Inflammatory macrophage treated with lipopolysaccharide for 1 hour (primary cell): ENCODE data around the gene OLA1.
A peak's percentile ranks its signal among the peaks of the same experiment; 100 is the strongest.

Source experiments
- DNase-seq, 2 donors: peaks; one replicate each; pipeline ENCODE4 v3.0.0-alpha.2; 2020 to 2022

The OLA1 gene

DNA sequence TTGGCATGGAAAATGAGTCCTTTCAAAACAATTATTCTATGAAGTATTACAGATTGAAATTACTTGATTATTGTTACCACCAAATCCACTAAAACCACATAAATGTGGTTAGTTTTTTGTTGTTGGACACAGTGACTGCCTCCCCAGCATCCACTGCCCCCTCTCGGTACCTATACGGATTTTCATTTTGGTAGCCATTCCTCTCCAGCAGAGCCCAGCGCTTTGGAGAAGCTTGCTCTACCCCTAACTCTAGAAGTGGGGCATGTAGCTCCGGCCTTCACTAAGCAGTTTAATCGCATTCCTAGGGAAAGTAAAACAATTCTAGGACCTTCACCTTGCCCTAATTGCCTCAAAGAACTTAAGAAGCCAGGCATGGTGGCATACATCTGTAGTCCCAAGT lies 24.2 kb downstream of the OLA1 start:
- DNase-seq, result no peak

DNA sequence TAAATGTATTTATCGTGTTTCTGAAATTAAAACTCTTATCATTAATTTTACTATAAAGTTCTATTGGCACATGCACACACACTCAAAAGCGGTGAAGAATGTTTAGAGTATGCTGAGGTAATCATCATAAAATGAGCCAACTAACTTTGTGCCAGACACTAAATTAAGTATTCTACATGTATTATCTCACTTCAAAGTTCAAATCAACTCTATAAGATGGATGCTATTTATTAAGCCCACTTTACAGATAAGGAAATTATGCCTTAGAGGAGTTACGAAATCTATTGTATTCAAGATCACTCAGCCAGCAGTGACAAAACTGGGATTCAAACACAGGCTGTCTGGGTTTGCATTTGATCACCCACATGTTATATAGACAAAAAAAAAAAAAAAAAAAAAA lies 24.9 kb downstream of the OLA1 start:
- DNase-seq, result no peak

DNA sequence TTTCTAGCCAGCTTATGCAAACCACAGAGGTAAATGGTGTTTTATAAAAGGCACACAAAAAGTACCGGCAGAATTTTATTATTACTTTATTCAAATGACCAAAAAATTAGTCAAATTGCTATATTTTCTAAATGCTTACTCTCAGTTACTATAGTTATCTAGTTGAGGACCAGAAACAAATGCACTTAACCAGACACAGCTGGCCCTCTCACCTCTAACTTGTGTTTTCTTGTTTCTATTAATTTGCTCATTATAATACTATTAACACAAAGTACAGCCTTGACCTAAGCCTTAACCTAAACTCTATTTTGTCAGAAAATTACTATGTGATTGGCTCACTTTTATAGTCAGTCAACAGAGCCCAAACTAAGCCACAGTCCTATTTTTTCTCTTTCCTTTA lies 26.2 kb downstream of the OLA1 start:
- no peak for DNase-seq

DNA sequence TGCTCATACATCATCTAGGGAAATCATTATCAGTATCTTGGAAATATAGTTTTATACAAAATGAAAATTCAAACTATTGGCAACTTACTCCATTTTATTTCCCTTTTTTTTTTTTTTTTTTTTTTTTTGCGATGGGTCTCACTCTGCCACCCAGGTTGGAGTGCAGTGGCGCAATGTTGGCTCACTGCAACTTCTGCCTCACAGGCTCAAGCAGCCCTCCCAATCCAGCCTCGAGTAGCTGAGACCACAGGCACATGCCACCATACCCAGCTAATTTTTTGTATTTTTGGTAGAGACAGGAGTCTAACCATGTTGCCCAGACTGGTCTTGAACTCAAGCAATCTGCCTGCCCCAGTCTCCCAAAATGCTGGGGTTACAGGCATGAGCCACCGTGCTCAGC lies 29.0 kb downstream of the OLA1 start:
- DNase-seq, result no peak

DNA sequence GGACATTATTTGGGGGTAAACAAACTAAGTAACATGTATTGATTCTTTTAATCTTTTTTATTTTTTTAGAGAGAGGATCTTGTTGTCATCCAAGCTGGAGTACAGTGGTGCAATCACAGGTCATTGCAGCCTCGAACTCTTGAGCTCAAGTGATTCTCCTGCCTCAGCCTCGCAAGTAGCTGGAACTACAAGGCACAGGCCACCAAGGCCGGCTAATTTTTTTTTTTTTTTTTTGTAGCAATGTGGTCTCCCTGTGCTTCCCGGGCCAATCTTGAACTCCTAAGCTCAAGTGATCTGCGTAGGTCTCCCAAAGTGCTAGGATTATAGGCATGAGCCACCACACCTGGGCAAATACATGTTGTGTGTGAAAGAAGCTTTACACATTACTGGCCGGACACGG lies 29.6 kb downstream of the OLA1 start:
- DNase-seq, result no peak

DNA sequence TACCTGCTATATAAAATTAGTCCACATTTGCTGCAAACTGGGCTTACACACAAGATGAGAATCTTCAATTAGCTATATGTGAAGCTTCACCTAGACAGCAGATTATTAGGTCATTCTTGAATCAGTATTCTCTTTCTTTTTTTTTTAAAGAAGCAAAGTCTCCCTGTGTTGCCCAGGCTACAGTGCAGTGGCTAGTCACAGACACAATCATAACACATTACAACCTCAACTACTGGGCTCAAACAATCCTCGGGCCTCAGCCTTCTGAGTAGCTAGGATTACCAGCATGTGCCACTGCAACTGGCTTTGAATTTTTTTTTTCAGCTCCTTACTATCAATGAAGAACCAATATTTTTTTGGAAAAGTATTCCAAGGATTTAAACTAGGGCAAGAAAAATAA lies 30.5 kb downstream of the OLA1 start:
- DNase-seq, result no peak

DNA sequence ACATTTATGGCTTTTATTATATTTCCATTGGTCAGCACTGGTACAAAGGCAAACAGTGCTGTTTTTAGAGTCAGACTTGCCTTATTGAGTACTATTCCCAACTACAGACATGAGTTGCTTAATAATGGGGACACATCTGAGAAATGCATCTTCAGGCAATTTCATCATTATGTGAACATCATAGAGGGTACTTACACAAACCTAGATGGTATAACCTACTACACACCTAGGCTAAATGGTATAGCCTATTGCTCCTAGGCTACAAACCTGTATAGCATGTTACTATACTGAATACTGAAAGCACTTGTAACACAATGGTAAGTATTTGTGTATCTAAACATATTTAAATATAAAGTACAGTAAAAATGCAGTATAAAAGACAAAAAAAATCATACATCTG lies 36.4 kb downstream of the OLA1 start:
- no peak for DNase-seq

DNA sequence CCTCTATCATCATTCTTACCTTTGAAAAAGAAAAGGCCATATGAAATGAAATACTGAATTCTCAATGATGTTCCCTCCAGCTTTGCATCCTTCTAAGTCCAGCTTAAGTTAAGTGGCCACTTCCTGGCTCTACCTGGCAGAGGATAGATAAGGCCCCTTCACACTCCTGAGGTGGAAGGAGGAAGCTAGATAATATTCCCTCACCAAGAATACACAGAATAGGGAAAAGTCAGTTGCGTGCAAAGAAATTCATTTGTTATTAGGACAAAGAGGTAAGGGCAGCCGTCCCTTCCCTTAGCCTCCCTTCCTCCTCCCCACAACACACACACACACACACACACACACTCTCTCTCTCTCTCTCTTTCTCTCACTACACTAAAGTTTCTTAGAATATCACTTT lies 37.5 kb downstream of the OLA1 start:
- no peak for DNase-seq

DNA sequence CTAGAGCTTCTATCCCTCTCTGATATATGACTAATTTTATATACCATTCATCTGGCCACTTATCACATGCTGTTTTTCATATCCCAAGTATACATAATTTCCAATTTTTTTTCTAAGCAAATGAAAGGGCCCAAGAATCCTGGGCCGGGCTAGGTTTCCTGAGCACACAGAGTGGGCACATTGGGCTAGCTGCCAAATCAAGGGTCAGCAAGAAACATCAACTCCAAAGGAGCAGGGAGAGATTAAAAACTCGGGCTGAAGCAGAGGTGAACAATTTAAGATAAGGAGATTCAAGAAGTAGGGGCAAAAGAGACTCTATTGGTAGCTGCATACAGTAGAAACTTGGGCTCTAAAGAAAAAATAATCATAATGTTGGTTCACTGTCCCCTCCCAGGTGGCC lies 39.0 kb downstream of the OLA1 start:
- no peak for DNase-seq

DNA sequence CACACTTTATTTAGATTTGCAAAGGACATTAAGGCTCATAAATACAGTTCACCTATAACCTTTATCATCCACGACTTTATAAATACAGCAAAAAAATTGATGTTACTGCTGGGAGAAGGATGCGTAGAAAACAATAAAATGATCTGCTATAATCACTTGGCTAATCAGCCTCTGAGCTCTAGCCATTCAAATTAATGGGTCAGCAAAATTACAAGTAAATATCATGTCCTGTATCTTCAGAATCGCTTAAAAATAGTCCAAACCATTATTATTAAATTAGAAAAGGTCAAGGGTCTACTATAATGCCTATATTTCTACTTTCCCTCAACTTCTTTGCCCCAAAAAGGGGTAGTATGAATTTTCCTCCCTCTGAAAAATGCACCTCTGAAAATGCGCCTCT lies 40.3 kb downstream of the OLA1 start:
- no peak for DNase-seq

DNA sequence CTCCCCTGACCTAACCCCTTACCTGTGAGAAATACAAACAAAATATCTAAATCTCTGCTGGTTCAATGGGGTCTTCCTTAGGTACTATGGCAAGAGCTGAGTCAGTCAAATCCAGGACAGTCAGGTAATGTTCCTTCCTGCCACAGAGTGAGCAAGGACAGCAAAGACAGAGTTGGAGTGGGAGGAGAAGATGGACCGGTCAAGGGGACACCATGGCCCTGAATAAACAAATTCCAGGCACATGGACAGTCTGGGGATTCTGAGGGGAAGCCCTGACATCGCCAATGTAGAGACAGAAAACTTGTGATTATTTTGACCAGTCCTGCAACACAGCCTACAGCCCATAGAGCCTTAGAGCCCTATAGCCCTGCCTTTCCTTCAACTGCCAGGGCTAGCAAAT lies 42.8 kb downstream of the OLA1 start:
- DNase-seq, result peak in 1 of 2 donors; percentile 1

DNA sequence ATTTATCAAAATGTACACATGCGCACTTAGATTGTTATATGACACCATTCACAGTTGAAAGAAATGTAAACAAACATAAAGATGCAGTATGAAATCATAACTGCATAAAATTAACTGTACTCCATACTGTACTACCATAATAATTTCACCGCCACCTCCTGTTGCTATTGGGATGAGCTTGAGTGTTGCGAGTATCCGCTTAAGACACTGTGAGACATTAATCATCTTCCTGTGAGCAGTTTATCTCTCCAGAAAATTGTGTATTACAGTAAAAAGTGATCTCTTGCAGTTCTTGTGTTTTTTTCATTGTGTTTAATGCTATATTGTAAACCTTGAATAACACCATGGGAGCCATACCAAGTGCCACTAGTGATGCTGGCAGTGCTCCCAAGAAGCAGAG lies 46.1 kb downstream of the OLA1 start:
- DNase-seq, result no peak

DNA sequence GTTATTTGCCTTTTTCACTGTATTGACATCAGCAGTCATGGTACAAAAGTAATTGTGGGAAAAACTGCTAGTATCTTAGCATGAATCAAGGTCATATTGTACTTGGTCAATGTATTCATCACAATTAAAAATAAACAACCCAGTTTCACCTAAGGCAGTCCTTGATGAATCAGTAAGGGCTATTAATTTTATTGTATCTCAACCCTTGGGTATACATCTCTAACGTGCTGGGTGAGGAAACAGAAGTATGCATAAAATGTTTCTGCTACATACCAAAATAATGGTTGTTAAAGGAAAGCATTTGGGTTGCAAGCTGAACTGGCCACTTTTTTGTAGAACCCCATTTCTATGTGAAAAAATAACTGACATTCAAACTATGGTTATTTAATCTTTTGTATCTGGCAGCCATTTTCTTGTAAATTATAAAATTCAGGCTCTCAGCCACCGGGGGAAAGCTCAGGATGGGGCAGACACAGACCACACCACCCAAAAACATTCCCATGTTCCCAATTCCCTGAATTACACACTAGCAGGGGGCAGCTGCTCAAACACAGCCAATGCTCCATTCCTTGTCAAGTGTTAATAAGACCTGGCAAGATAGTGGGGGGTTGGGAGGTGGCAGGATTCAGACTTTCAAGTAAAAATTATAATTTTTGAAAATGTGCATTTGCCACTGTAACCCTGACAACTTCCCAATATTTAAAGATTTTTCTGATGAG lies 49.3 kb downstream of the OLA1 start:
- DNase-seq, result no peak

DNA sequence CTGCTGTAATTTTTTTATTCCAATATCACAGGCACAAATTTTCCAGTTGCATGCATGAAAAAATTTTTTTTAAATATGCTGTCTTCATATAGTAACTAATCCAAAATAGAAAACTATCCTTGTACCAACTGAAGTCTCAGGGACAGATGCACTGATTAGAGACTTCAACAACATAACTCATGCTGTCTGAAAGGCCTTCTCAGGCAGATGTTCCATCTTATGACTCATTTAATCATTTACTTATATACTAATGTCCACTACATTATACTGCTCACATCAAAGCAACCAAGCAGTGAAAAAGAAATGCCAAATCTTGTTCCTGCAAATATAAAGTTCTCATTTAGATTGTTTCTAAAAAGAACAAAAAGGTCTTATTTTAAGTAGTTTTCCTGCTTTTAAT lies 53.1 kb downstream of the OLA1 start:
- no peak for DNase-seq

DNA sequence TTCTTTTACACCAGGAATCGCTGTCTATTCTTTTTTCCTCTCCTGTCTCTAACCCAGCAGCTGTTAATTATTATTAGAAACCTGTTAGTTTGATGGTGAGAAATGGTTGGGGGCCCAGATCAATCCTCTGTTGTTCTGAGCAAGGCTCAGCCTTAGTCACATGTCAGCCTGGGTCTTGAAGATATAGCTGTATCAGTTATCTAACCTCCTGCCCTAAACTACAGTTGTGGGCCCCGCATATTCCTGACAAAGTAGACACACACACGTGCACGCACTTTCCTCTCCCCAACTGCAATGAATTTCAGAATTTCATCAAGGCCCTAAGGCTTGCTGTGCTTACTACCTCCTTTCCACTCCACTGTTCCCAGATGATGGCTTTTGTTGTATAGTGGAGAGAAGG lies 54.6 kb downstream of the OLA1 start:
- no peak for DNase-seq

DNA sequence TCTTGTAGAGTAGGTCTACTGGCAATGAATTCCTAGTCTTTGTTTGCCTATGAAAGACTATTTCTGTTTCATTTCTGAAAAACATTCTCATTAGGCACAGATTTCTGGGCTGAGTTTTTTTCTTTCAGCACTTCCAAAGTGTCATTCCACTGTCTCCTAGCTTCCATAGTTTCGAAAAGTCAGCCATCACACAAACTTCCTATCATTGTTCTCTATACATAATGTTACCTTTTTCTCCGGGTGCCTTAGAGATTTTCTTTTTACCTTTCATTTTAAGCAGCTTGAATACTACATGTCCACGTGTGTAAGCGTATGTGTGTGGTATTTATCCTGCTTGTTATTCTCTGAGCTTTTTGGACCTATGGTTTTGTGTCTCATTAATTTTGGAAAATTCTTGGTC lies 55.7 kb downstream of the OLA1 start:
- no peak for DNase-seq

DNA sequence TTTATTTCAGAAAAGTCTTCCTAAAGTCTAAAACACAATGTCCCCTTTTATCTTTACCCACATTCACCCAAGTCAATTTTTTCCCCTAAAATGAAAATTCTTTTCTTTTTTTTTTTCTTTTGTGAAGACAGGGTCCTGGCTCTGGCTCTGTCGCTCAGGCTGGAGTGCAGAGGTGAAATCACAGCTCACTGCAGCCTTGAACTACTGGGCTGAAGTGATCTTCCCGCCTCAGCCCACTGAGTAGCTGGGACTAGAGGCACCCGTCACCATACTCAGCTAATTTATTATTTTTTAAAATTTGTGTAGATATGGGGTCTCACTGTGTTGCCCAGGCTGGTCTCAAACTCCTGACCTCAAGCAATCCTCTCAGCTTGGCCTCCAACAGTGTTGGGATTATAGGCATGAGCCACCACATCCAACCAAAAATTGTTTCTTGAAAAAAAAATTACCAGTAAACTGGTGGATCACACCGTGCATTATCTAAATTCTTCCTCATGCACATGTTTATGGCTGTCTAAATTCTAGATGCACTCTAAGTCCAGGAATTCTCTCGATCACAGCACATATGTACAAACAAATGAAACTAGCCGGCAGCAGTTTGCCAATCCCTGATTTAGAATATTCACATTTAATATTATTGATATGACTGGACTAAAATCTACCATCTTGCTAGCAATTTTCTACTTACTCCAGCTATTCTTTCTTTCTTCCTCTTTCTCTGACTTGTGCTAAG lies 56.8 kb downstream of the OLA1 start:
- DNase-seq, result no peak

DNA sequence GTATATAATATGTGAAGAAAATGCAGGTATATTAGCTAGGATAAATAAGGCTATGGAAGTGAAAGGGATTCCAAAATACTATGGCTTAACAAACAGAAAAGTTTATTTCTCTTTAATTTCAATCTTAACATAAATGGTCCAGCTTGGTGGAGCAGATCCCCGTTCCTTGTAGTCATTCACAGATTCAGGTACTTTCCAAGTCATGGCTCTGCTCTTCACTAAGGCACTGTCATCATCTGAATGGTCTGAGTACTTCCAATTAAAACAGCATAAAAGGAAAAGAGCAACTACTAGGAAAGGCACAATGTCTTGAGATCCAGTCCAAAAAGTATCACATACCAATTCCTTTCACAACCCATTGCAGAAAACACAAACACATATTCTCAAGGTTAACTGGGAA lies 63.4 kb downstream of the OLA1 start:
- no peak for DNase-seq

DNA sequence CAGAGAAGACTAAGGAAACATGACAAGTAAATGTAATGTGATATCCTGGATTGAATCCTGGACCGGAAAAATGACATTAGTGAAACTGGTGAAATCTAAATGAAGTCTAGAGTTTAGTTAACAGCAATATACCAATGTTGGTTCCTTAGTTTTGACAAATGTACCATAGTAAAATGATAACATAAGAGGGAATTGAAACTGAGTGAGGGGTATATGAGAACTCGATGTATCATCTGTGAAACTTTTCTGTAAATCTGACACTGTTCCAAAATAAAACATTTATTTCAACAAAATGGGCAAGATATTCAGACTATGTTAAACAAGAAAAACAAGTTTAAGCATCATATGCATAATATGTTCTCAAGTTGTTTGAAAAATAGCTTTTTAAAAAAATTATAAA lies 63.8 kb downstream of the OLA1 start:
- no peak for DNase-seq

DNA sequence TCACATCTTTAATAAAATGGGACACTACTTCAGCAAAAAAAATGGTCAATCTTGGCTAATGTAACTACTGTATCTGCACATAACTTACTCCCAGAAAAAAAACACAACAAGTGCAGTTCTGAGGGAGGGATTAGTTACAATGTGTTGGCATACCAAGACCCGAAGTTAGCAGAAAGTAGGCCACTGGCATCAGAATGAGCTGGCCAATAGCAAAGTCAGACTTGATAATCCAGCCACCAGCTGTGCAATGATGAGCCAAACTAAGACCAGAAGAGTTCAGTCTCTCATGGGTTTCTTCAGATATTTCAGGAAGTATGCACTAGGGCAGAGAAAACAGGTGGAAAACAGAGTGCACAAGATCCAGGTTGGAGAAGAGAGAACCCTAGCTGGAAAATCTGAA lies 65.3 kb downstream of the OLA1 start:
- DNase-seq, result no peak

DNA sequence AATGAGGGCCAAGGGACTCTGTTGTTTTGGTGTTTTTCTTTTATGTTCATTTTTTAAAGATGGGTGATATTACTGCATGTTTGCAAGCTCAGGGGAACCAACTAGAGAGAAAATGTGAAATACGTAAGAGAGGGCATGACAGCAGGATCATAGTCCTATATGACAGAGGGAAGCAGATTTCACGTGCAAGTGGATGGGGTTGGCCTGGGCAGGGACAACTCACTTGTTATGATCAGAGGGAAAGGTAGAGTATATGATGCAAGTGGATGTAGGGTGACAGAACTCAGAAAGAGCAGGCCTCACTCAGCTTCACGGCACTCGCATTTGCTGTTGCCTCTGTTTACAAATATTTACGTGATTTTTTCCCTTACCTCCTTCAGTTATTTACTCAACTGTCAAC lies 67.0 kb downstream of the OLA1 start:
- DNase-seq, result no peak

DNA sequence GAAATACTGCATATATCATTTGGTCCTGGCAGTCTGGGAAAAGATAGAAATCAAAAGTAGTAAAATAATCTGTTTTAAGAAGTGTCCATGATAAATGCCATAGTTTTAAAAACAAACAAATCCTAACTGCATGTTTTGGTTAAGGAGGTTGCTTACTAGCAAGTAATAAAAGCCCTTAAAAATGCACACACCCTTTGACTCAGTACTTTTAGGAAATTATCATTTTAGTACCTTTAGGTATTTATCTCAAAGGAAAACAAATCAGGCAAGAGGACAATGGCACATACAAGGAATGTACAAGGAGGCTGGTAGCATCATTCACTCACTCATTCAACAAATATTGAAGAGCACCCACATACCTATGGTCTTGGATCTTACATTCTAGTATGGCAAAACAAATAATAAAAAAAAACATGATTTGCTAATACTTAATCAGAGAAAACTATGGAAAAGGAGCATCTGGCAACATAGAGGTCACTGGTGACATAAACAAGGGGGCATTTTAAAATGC lies 67.6 kb downstream of the OLA1 start:
- DNase-seq, result no peak

DNA sequence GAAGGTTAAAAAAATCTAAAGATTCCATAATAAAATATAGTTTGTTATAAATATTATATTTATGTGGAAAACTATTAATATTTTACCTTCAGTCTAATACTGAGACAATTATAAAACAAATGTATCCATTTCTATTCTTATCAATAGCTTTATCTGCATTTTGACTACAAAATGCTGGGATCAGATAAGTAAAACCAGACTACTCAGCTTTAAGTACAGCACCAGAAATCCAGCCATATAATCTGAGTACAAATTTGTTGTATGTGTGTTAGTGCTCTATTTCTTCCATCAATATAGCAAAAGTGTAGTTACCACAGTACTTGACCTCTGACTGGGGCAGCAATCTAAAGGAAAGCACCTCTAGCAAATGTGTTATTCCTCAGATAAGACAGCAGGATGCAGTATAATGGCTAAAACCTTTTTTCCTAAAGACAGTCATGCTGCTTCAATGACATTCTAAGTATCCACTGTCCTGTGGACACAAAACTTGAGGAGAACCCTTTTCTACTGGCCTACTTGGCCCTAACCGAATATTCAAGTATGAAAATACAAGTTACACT lies 68.1 kb downstream of the OLA1 start:
- DNase-seq, result no peak

DNA sequence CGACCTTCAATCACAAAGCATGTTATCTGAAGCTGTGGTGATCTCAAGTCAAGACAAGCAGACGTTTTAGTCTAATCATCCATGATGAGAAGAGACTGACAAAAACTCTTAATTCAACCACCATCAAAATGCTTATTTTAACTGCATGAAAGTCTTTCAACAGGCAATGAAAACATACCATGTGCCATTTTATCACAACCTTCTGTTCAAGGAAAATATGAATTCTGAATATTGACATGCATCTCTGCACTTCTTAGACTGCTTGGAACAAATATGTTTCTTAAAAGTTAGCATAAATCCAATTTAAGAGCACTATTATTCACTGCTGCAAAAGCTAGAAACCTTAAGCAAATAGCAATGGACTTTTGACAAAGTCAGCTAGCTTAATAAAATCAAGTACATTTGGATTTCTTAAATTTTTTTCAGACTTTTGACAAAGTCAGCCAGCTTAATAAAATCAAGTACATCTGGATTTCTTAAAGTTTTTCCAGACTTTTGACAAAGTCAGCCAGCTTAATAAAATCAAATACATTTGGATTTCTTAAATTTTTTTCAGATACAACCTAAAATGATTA lies 70.9 kb downstream of the OLA1 start:
- no peak for DNase-seq
